T-helper 17 cell (primary cell): ENCODE measurements around the gene GPHN. TPM values are rescaled to one million over a fixed set of nuclear protein-coding genes. Genes with fewer than 3 reads are reported as not detected.

Experiments used
- ATAC-seq: fragments of 150-1000 bp; cut with Tn5 transposase; 2 replicates; pipeline ENCODE4 v1.10.0; 2021; ENCODE audit warnings: mild to moderate bottlenecking, moderate library complexity
- DNase-seq, 3 donors: peaks; one replicate each; pipeline versions ENCODE4 v3.0.0 to v3.0.0-alpha.2; 2020 to 2021
- H3K9me3 ChIP-seq: one replicate; pipeline ENCODE4 v1.7.0; 2013; ENCODE audit warnings: low read length, mild to moderate bottlenecking; ENCODE audit not compliant: control insufficient read depth, poor library complexity, severe bottlenecking
- H3K27ac Mint-ChIP-seq: one replicate; pipeline ENCODE4 v1.8.0; 2022; ENCODE audit warnings: mild to moderate bottlenecking, moderate library complexity, mixed read lengths
- H3K27me3 Mint-ChIP-seq: one replicate; pipeline ENCODE4 v1.8.0; 2022; ENCODE audit warnings: mixed read lengths
- H3K36me3 Mint-ChIP-seq: one replicate; pipeline ENCODE4 v1.8.0; 2022; ENCODE audit warnings: low read depth, mixed read lengths
- H3K4me1 Mint-ChIP-seq: one replicate; pipeline ENCODE4 v1.8.0; 2022; ENCODE audit warnings: mild to moderate bottlenecking, mixed read lengths
- H3K4me3 Mint-ChIP-seq: one replicate; pipeline ENCODE4 v1.8.0; 2022; ENCODE audit warnings: mild to moderate bottlenecking, moderate library complexity, mixed read lengths
- total RNA-seq, 4 donors: library from RNA in 2 of 4; stranded (reverse) in 2 of 4; gene quantifications; one replicate each; pipeline ENCODE4 v1.2.3 and lab custom pipeline; 2022 to 2026

GPHN gene
- total RNA-seq (10 to 100 TPM; 23.1 to 24.4 TPM), total RNA-seq (lab: John Stamatoyannopoulos, UW) (13.2 to 16.1 reads per million in 2 donors)

DNA sequence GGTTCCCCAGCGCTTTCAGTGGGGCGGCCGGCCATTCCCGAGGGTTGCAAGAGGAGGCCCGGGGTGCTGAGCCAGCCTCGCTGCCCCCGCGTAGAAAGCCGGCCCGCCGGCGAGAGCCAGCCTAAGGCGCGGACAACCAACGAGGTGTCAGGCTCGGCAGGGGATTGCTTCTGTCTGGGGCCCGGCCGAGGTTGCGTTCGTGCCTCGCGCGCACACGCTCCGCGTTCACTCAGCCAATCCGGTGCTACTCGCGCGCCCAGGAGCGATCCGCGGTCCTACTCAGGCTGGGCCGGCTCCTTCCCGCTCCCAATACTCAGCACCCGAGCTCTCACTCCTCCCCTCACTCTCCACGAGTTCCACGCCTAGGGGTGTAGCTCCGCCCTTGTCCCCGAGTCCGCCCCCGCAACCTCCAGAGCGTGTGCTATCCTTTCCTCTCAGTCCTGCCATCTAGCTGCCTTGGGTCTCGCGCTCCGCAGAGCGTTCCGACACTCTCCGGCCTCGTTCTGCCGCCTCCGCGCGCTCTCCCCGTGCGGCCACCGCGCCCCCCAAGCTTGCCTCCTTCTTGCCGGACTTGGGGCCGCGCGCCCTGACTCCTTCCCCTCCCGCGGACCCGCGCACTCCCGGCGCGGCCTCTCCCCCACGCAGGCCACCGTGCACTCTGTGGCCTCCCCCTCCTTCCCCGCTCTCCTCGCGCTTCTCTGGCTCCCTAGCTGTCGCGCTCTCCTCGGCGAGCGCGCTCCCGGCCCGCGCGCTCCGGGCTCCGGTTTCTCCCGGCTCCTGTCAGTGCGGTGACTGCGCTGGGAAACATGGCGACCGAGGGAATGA is at the start of gene GPHN:
Gene GPHN, plus strand, starts transcription at position 426 of the 825 bp plus-strand sequence.
- Mint-ChIP-seq H3K36me3 (peaks cover 1% of the 10 kb centered on the region), H3K4me1 (peaks cover 18% of the 10 kb centered on the region), H3K27ac (peak within 1 kb of the TSS; percentile 87), H3K27me3 (no peaks in the 10 kb centered on the region), H3K4me3 (peak within 1 kb of the TSS; percentile 97)
- ATAC-seq (peak; percentile 91), DNase-seq (peak; percentile 74 to 82 (median 77))
- no peaks in the 10 kb centered on the region for H3K9me3 ChIP-seq

GRCh38 chr14:66459603-66460002 is 48.3 kb upstream of the GPHN start:
- ATAC-seq, result no peak
- Mint-ChIP-seq H3K4me3 (no peak overlapping the region), H3K27me3 (no peaks in the 10 kb centered on the region), H3K36me3 (peaks cover 2% of the 10 kb centered on the region), H3K4me1 (no peaks in the 10 kb centered on the region), H3K27ac (no peak overlapping the region)
- no peaks in the 10 kb centered on the region for H3K9me3 ChIP-seq
- no peak for DNase-seq

- H3K27ac Mint-ChIP-seq, result no peak overlapping the region
- H3K4me3 Mint-ChIP-seq, result no peak overlapping the region
- peaks cover 4% of the 10 kb centered on the region for H3K36me3 Mint-ChIP-seq
- ATAC-seq, result no peak
- peaks cover 2% of the 10 kb centered on the region for H3K4me1 Mint-ChIP-seq
- H3K9me3 ChIP-seq, result no peaks in the 10 kb centered on the region
- no peak for DNase-seq
- H3K27me3 Mint-ChIP-seq, result no peaks in the 10 kb centered on the region
Measured at GRCh38 chr14:66464261-66464660, 43.7 kb upstream of the GPHN start.

GRCh38 chr14:66468778-66469367 is 39.1 kb upstream of the GPHN start:
- no peak overlapping the region for H3K4me3 Mint-ChIP-seq

GRCh38 chr14:66471584-66471983 is 36.4 kb upstream of the GPHN start:
- no peaks in the 10 kb centered on the region for H3K27me3 Mint-ChIP-seq
- no peak for ATAC-seq

More at GRCh38 chr14:66468778-66469367, 39.1 kb upstream of the GPHN start:
- H3K9me3 ChIP-seq, result no peaks in the 10 kb centered on the region
- DNase-seq (no peak), ATAC-seq (no peak)
- Mint-ChIP-seq H3K4me1 (peaks cover 2% of the 10 kb centered on the region), H3K36me3 (peaks cover 7% of the 10 kb centered on the region), H3K27me3 (no peaks in the 10 kb centered on the region), H3K27ac (no peak overlapping the region)

GRCh38 chr14:66472251-66472650 is 35.7 kb upstream of the GPHN start:
- no peaks in the 10 kb centered on the region for H3K4me1 Mint-ChIP-seq
- no peaks in the 10 kb centered on the region for H3K27me3 Mint-ChIP-seq
- H3K27ac Mint-ChIP-seq, result no peak overlapping the region
- DNase-seq (no peak), ATAC-seq (no peak)
- H3K9me3 ChIP-seq, result no peaks in the 10 kb centered on the region
- H3K36me3 Mint-ChIP-seq, result peaks cover 2% of the 10 kb centered on the region
- H3K4me3 Mint-ChIP-seq, result no peak overlapping the region

More at GRCh38 chr14:66471584-66471983, 36.4 kb upstream of the GPHN start:
- DNase-seq, result no peak
- H3K9me3 ChIP-seq, result no peaks in the 10 kb centered on the region
- Mint-ChIP-seq H3K4me1 (no peaks in the 10 kb centered on the region), H3K27ac (no peak overlapping the region), H3K36me3 (peaks cover 2% of the 10 kb centered on the region), H3K4me3 (no peak overlapping the region)

GRCh38 chr14:66473223-66473622 is 34.7 kb upstream of the GPHN start:
- DNase-seq, result no peak
- Mint-ChIP-seq H3K36me3 (peaks cover 2% of the 10 kb centered on the region), H3K27ac (no peak overlapping the region), H3K27me3 (no peaks in the 10 kb centered on the region), H3K4me3 (no peak overlapping the region), H3K4me1 (no peaks in the 10 kb centered on the region)
- ATAC-seq, result no peak
- H3K9me3 ChIP-seq, result no peaks in the 10 kb centered on the region

GRCh38 chr14:66476964-66477363 is 31.0 kb upstream of the GPHN start:
- Mint-ChIP-seq H3K27ac (no peak overlapping the region), H3K27me3 (no peaks in the 10 kb centered on the region), H3K4me1 (no peaks in the 10 kb centered on the region), H3K4me3 (no peak overlapping the region), H3K36me3 (peaks cover 1% of the 10 kb centered on the region)
- ATAC-seq (no peak), DNase-seq (no peak)
- no peaks in the 10 kb centered on the region for H3K9me3 ChIP-seq

DNA sequence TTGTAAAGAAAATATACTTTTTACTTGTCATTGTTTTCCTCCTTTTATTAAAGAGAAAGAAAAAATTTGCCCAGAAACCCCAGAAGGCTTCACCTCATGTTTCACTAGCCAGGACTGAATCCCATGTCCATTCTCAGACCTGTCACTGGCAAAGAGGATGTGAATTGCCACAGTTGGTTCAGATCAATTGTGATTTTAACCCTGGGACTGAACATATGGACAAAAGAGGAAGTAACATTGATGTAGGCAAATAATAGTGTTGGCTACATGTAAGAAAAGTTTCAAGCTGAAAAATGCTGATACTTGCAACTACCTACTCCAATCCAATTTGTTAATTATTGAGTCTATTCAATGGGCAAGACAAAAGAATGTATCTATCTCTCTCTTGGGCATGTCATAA is 30.4 kb upstream of the GPHN start:
- Mint-ChIP-seq H3K4me1 (no peaks in the 10 kb centered on the region), H3K27ac (no peak overlapping the region)

GRCh38 chr14:66482873-66483272 is 25.1 kb upstream of the GPHN start:
- Mint-ChIP-seq H3K4me1 (peaks cover 6% of the 10 kb centered on the region), H3K27ac (no peak overlapping the region), H3K4me3 (no peak overlapping the region), H3K36me3 (no peaks in the 10 kb centered on the region), H3K27me3 (no peaks in the 10 kb centered on the region)
- no peak for ATAC-seq
- no peaks in the 10 kb centered on the region for H3K9me3 ChIP-seq
- DNase-seq, result no peak

More for the DNA sequence above, 30.4 kb upstream of the GPHN start:
- DNase-seq, result no peak
- no peaks in the 10 kb centered on the region for H3K9me3 ChIP-seq
- Mint-ChIP-seq H3K36me3 (no peaks in the 10 kb centered on the region), H3K4me3 (no peak overlapping the region), H3K27me3 (no peaks in the 10 kb centered on the region)
- no peak for ATAC-seq

- Mint-ChIP-seq H3K4me1 (peaks cover 8% of the 10 kb centered on the region), H3K27me3 (no peaks in the 10 kb centered on the region), H3K36me3 (peaks cover 2% of the 10 kb centered on the region), H3K27ac (no peak overlapping the region), H3K4me3 (no peak overlapping the region)
- DNase-seq, result no peak
- H3K9me3 ChIP-seq, result no peaks in the 10 kb centered on the region
- ATAC-seq, result no peak
Measured at GRCh38 chr14:66483322-66483721, 24.6 kb upstream of the GPHN start.

- Mint-ChIP-seq H3K4me1 (peaks cover 8% of the 10 kb centered on the region), H3K27ac (no peak overlapping the region), H3K36me3 (peaks cover 4% of the 10 kb centered on the region), H3K27me3 (no peaks in the 10 kb centered on the region), H3K4me3 (no peak overlapping the region)
- no peak for DNase-seq
- no peaks in the 10 kb centered on the region for H3K9me3 ChIP-seq
- ATAC-seq, result no peak
Measured at GRCh38 chr14:66485029-66485428, 22.9 kb upstream of the GPHN start.

- no peak for ATAC-seq
- peaks cover 5% of the 10 kb centered on the region for H3K36me3 Mint-ChIP-seq
- no peaks in the 10 kb centered on the region for H3K27me3 Mint-ChIP-seq
- no peak within 1 kb of the TSS for H3K4me3 Mint-ChIP-seq
- no peak within 1 kb of the TSS for H3K27ac Mint-ChIP-seq
- peaks cover 8% of the 10 kb centered on the region for H3K4me1 Mint-ChIP-seq
- no peak for DNase-seq
- no peaks in the 10 kb centered on the region for H3K9me3 ChIP-seq
Measured at GRCh38 chr14:66485910-66486421, 22.0 kb upstream of the GPHN start, which contains the start of gene CCDC196. TSS of gene CCDC196 (plus strand) at chr14:66486371. CDS start at chr14:66486503, 132 bp downstream.
